ENCODE measurements around the gene HYKK. TPM values are rescaled to one million over a fixed set of nuclear protein-coding genes. Genes with fewer than 3 reads are reported as not detected.

Gene HYKK
- total RNA-seq, 4 donors from 2014 or later = 5.8 to 8.6 (median 7.6) TPM

DNA sequence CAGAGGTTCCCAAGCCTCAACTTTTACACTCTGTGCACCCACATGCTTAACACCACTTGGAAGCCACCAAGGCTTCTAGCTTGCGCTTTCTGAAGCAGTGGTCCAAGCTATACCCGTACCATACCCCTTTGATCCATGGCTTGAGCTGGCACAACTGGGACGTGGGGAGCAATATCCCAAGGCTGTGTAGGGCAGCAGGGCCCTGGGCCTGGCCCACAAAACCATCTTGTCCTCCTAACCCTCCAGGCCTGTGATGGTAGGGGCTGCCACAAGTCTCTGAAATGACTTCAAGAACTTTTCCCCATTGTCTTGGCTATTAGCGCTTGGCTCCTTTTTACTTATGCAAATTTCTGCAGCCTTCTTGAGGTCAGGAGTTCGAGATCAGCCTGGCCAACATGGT is 16.9 kb downstream of the HYKK start:
- Histone ChIP-seq H3K27me3 (no peaks in the 10 kb centered on the region), H3K36me3 (peaks cover 7 to 23% (median 7%) of the 10 kb centered on the region in 4 donors), H3K27ac (replicated peaks in 1 of 4) (no peak overlapping the region), H3K9me3 (no peaks in the 10 kb centered on the region), H3K4me3 (no peak overlapping the region), H3K4me1 (no peaks in the 10 kb centered on the region)
- DNase-seq (ENCODE audit: extremely low spot score) = no peak
- no peak for TF ChIP-seq EP300 (IDR thresholded peaks at IDR 0.05)
- TF ChIP-seq, protein P1, sequence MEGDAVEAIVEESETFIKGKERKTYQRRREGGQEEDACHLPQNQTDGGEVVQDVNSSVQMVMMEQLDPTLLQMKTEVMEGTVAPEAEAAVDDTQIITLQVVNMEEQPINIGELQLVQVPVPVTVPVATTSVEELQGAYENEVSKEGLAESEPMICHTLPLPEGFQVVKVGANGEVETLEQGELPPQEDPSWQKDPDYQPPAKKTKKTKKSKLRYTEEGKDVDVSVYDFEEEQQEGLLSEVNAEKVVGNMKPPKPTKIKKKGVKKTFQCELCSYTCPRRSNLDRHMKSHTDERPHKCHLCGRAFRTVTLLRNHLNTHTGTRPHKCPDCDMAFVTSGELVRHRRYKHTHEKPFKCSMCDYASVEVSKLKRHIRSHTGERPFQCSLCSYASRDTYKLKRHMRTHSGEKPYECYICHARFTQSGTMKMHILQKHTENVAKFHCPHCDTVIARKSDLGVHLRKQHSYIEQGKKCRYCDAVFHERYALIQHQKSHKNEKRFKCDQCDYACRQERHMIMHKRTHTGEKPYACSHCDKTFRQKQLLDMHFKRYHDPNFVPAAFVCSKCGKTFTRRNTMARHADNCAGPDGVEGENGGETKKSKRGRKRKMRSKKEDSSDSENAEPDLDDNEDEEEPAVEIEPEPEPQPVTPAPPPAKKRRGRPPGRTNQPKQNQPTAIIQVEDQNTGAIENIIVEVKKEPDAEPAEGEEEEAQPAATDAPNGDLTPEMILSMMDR (IDR thresholded peaks at IDR 0.05) = no peak
- TF ChIP-seq POLR2AphosphoS5 (IDR thresholded peaks at IDR 0.05) = no peak
- TF ChIP-seq POLR2A (IDR thresholded peaks at IDR 0.05; ENCODE audit: low read depth) = no peak
- intact Hi-C loops (cut with DNase I) = no loop called here
- 95% methylated on average over 5 of the region's 5 CpGs for WGBS

DNA sequence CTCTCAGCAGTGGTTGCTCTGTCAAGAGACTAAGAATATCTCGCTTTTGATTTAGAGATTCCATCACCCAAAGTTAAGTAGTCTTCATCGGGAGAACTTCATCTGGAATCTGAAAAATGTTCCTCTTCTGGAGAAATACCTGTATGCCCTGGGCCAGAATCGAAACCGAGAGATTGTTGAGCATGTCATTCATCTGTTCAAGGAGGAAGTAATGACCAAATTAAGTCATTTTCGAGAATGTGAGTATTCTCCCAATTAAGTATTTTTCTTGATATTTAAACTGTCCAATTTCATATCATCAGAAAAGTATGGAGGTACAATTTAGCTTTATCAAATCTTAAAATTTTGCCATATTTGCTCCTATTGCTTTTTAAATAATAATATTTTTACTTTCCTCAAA is 19.9 kb downstream of the HYKK start:
- intact Hi-C loops (cut with DNase I) = no loop called here
- no peaks in the 10 kb centered on the region for H3K27me3 ChIP-seq
- no peak overlapping the region for H3K27ac ChIP-seq (replicated peaks in 1 of 4)
- peaks cover 0 to 15% (median 3%) of the 10 kb centered on the region in 4 donors for H3K36me3 ChIP-seq
- DNase-seq (ENCODE audit: extremely low spot score) = no peak
- H3K9me3 ChIP-seq = no peaks in the 10 kb centered on the region
- H3K4me1 ChIP-seq = no peaks in the 10 kb centered on the region
- no peak overlapping the region for H3K4me3 ChIP-seq
- TF ChIP-seq POLR2A (IDR thresholded peaks at IDR 0.05; ENCODE audit: low read depth) (no peak), EP300 (IDR thresholded peaks at IDR 0.05) (no peak), POLR2AphosphoS5 (IDR thresholded peaks at IDR 0.05) (no peak)
- TF ChIP-seq, protein P1 (IDR thresholded peaks at IDR 0.05) = no peak
- 88% methylated on average over 5 of the region's 5 CpGs for WGBS

DNA sequence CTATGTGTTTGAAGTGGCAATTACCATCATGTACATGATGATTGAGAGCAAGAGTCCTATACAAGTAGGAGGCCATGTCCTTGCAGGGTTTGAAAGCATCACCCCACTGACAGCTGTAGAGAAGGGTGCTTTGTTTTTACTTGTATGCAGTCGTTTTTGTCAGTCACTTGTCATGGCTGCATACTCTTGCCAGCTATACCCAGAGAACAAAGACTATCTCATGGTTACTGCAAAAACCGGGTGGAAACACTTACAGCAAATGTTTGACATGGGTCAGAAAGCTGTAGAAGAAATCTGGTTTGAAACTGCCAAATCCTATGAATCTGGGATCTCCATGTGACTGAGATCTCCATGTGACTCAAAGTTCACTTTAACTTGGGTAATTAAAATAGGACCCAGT is 26.0 kb downstream of the HYKK start:
- Histone ChIP-seq H3K9me3 (no peaks in the 10 kb centered on the region), H3K4me3 (no peak overlapping the region), H3K36me3 (peaks cover 0 to 13% (median 5%) of the 10 kb centered on the region in 4 donors), H3K4me1 (peaks cover 0 to 6% (median 0%) of the 10 kb centered on the region in 4 donors), H3K27me3 (no peaks in the 10 kb centered on the region), H3K27ac (replicated peaks in 1 of 4) (no peak overlapping the region)
- WGBS = 68% methylated on average over 2 of the region's 2 CpGs
- intact Hi-C loops (cut with DNase I) = no loop called here
- TF ChIP-seq POLR2AphosphoS5 (IDR thresholded peaks at IDR 0.05) (no peak), EP300 (IDR thresholded peaks at IDR 0.05) (no peak), POLR2A (IDR thresholded peaks at IDR 0.05; ENCODE audit: low read depth) (no peak)
- TF ChIP-seq, protein P1 (IDR thresholded peaks at IDR 0.05) = no peak
- no peak for DNase-seq (ENCODE audit: extremely low spot score)

DNA sequence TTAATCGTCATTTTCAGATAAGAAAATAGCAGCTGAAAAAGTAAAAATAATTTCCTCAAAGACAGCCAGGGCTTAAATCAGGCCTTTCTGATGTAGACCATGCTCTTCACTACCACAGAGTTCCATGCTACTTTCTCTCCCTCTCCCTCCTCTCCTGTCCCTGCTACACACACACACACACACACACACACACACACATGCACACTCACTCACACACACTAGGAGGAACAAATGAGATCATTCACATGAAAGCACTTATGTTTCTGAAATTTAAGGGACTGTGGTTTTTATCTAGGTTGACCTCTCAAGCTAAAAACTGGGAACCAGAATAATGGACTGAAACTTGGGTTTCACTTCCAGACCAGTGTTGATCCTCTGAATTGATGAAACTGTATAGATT is 28.8 kb downstream of the HYKK start:
- 95% methylated on average over 1 of the region's 1 CpG for WGBS
- Histone ChIP-seq H3K27ac (replicated peaks in 1 of 4) (no peak overlapping the region), H3K27me3 (no peaks in the 10 kb centered on the region), H3K9me3 (no peaks in the 10 kb centered on the region), H3K4me1 (peaks cover 5 to 10% (median 9%) of the 10 kb centered on the region in 4 donors), H3K4me3 (no peak overlapping the region), H3K36me3 (peaks cover 0 to 4% (median 1%) of the 10 kb centered on the region in 4 donors)
- DNase-seq (ENCODE audit: extremely low spot score) = no peak
- intact Hi-C loops (cut with DNase I) = no loop called here
- TF ChIP-seq POLR2A (IDR thresholded peaks at IDR 0.05; ENCODE audit: low read depth) (no peak), POLR2AphosphoS5 (IDR thresholded peaks at IDR 0.05) (no peak), EP300 (IDR thresholded peaks at IDR 0.05) (no peak)
- TF ChIP-seq, protein P1 (IDR thresholded peaks at IDR 0.05) = no peak

DNA sequence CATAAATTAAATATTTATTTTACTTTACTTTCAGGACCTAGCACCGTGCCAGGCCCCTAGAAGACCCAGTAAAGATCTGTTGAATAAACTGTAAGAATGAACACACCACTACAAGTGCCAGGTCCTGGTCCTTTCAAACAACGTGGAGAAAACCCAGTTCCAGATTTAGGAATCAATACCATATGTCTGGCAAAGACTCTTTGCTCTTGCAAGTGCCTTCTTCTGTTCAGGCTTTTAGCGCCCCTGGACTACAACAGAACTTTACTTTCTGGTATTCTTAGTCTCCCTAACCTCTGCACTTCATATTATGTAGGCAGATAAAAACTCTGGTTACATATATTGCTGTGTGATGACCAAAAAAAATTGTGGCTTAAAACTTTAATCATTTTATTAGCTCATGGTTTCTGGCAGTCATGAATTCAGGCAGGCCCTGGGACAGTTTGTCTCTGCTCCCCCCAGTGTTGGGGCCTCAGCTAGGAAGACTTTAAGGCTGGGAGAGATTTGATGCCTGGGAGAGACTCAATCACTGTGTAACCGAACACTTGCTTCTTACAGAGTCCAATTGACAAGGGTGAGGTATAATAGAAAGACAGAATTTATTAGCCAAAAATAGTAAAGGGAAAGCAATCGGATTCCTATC is 30.0 kb downstream of the HYKK start:
- TF ChIP-seq POLR2AphosphoS5 (IDR thresholded peaks at IDR 0.05) (no peak), POLR2A (IDR thresholded peaks at IDR 0.05; ENCODE audit: low read depth) (no peak), EP300 (IDR thresholded peaks at IDR 0.05) (no peak)
- TF ChIP-seq, protein P1 (IDR thresholded peaks at IDR 0.05) = no peak
- Histone ChIP-seq H3K9me3 (no peaks in the 10 kb centered on the region), H3K27ac (replicated peaks in 1 of 4) (no peak overlapping the region), H3K4me3 (no peak overlapping the region), H3K36me3 (peaks cover 2 to 7% (median 3%) of the 10 kb centered on the region in 4 donors), H3K4me1 (peaks cover 17 to 22% (median 21%) of the 10 kb centered on the region in 4 donors), H3K27me3 (no peaks in the 10 kb centered on the region)
- WGBS = 84% methylated on average over 5 of the region's 5 CpGs
- no peak for DNase-seq (ENCODE audit: extremely low spot score)
- intact Hi-C loops (cut with DNase I) = no loop called here
